Endothelial cell of umbilical vein (primary cell): Measurements from ENCODE around the gene MAPK11.

Experiments used
- MYC ChIP-seq: IDR thresholded peaks from one replicate; pipeline ENCODE4 v1.6.1; 2011; ENCODE audit warnings: mild to moderate bottlenecking, low read depth, low read length
- POLR2A ChIP-seq: IDR thresholded peaks from 2 replicates; pipeline ENCODE4 v1.6.1; 2012; ENCODE audit warnings: low read depth, mild to moderate bottlenecking, control low read depth, low read length
- TF ChIP-seq, protein P1 (sequence below), 2 donors: IDR thresholded peaks; 1 replicate in 1 of 2; 2 replicates in 1 of 2; pipeline ENCODE4 v1.5.1; 2011; ENCODE audit warnings: low read length in 2 of 2, mild to moderate bottlenecking in 2 of 2, moderate library complexity in 2 of 2, control low read depth in 1 of 2, inconsistent platforms in 1 of 2, low read depth in 1 of 2; ENCODE audit not compliant: insufficient read depth in 1 of 2; ENCODE audit errors: extremely low read depth in 1 of 2

DNA sequence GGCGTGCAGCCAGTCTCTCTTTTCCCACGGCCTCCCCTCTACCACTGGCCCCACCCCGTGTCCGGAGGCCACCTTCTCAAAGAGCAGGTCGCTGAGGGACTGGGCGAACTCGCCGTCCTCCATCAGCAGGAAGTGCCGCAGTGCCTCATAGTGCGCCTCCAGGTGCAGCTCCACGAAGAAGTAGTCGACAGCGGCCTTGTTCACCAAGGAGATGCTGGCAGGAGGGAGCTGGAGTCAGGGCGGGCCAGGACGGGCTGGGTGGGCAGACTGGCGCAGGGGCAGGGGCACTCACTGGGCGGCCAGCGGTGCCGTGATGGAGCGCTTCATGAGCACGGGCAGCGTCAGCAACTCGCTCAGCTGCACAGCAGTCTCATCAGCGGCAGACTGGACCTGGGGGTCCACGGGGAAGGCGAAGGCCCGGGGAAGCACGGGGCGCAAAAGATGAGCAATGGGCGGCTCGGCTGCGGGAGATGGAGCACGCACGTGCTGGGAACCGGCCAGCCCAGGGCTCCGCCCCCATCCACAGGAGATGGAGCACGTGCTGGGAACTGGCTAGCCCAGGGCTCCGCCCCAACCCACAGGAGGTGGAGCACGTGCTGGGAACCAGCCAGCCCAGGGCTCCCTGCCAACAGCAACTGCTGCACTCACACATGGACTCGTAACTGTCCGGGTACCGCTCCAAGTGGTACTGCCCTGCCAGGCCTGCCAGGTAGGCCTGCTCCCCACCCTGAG is 51.0 kb downstream of the MAPK11 start:
- TF ChIP-seq, protein P1, sequence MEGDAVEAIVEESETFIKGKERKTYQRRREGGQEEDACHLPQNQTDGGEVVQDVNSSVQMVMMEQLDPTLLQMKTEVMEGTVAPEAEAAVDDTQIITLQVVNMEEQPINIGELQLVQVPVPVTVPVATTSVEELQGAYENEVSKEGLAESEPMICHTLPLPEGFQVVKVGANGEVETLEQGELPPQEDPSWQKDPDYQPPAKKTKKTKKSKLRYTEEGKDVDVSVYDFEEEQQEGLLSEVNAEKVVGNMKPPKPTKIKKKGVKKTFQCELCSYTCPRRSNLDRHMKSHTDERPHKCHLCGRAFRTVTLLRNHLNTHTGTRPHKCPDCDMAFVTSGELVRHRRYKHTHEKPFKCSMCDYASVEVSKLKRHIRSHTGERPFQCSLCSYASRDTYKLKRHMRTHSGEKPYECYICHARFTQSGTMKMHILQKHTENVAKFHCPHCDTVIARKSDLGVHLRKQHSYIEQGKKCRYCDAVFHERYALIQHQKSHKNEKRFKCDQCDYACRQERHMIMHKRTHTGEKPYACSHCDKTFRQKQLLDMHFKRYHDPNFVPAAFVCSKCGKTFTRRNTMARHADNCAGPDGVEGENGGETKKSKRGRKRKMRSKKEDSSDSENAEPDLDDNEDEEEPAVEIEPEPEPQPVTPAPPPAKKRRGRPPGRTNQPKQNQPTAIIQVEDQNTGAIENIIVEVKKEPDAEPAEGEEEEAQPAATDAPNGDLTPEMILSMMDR (IDR thresholded peaks at IDR 0.05; ENCODE audit: extremely low read depth in 1 of 2, insufficient read depth in 1 of 2, low read depth in 1 of 2, low read length in 2 of 2): no peak
- TF ChIP-seq POLR2A: no peak
- TF ChIP-seq MYC: no peak
